COR-L47 (cell line): ENCODE data around the gene PLA2G2C.

ENCODE experiments used
- DNase-seq: peaks from one replicate; lab custom pipeline; 2025; lab: John Stamatoyannopoulos, UW

The PLA2G2C gene

DNA sequence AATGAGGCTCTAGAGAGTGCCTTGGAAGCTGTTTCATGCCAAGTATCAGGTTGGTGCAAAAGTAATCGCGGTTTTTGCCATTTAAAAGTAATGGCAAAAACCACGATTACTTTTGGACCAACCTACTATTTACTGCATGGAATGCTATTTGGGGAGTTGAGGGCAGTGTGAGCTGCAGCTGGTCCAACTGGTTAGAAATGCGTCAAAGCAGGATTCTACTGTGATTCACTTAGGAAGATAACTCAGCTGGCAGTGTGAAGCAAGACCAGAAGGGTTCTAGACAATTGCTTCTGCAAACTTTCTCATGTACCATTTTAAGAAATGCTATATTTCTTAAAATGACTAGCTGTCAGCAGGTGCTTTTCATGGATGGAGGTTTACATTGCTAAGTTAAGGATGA lies 21.2 kb upstream of the PLA2G2C start:
- no peak for DNase-seq

DNA sequence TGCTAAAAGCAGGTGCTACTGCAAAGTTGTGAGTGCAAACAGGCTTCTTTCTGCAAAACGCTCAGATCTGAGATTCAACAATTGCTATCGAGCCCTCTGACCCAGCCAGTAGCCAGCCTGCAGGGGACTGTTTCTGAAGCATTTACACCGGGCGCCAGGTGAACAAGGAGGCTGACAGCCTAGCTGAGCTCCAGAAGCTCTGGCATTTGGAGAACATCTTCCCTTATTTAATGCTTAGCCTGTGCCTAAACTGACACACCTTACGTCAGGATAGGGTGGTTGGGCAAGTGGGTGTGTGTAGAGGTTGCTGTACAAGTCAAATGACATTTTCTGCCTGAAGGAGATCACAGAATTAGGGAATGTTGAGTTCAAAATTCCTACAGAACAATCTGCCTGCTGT lies 15.8 kb upstream of the PLA2G2C start:
- no peak for DNase-seq

DNA sequence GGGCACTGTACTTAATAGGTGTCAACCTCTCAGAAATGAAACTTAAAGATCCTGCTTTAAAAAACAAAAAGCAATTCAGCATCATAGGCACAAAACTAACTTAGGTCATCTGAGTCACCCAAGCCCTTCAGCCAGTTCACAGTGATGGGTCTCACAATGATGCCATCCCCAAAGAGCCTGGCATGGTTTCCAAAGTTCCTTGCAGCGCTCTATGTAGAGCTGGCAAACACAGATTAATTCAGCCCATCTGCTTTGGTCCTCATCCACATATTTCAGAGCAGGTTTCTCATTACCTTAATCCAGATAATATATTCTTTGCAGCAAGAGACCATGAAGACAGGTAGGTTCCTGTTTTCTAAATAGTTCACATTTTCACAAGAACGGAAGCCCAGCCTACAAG lies 14.6 kb upstream of the PLA2G2C start:
- no peak for DNase-seq

DNA sequence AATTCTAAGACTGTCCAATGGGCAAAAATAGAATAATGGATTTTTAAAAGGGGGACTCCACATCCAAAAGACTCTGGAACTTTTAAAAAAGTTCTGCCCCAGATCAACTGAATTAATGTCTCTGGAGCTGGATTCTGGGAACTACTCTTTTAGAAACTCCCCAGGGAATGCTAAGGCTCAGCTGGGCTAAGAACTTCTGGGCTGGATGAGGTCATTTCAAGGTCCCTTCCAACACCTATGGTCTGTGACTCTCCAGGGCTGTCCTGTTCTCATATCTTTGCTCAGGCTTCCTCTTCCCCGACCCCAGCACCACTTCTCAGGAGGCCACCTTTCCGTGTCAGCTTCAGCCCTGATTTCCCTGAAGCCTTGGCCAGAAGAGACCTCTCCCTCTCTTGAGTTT lies 13.5 kb upstream of the PLA2G2C start:
- no peak for DNase-seq

DNA sequence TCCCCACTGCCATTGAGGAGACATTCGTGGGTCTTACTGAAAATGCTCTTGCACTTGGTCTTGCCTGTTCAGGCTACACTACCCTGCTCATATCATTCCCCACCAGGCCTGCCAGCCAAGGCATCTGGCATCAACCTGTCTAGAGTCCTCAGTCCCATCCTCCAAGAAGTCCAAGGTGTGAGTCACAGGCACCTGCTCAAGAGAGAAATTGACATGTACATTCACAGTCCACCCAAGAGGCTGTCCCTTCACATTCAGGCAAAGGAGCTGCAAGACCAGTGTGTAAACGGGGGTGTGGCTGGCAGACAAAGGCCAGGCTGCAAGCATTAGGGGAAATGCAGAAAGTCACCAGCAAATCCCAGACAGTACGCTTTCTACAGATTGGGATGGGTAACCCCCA lies 13.1 kb upstream of the PLA2G2C start:
- DNase-seq: no peak

DNA sequence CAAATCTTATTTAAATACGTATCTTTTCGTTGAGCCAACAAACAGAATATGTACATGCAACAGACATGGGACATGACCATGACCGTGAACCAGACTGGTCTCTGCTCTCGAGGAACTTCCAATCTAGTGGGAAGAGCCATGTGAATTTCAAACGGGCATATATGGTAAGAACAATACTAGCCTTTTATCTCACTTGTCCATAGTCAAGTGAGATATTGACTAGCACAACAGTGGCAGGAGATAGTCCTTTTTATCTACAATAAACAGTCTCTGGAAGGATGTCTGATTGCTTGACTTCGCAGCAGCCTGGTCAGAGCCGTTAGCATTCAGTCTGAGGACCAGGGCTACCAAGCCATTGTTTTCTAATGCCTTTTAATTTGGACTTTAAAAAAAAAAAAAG lies 12.6 kb upstream of the PLA2G2C start:
- DNase-seq: no peak

DNA sequence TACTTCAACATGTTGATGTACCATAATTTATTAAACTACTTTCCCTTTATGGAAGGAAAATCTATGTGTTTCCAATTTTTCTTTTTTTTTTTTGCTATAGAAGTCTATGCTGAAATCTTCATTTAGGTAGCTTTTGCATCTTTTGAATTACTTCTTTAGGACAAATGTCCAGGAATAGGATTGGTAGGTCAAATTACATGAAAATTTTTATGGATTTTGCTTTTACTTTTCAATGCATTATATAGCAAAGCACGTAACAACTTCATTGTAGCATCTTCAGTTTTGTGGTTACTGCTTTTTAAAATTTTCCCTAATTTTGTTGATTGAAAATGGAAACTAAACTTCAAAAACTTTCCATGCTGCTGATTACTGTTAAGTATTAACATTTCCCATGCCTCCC lies 12.0 kb upstream of the PLA2G2C start:
- no peak for DNase-seq

DNA sequence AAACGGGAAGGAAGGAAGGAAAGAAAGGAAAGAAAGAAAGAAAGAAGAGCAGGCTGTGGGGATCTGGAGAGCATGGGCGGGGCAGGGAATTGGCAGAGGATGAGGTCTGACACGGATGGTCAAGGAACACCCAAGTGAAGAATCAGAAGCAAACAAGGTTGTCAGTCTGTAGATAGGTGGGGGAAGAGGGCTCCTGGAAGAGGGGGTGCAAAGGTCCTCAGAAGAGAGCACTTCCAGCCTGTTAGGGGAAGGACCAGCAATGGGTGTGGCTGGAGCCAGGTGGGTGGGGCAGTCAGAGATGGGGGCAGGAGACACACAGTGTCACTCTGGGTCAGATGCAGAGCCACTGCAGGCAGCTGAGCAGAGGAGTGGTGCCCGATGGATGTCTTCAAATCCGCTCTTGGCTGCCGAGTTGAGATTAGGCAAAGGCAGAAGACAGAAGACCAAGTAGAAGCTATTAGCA lies 11.0 kb upstream of the PLA2G2C start:
- DNase-seq: no peak

DNA sequence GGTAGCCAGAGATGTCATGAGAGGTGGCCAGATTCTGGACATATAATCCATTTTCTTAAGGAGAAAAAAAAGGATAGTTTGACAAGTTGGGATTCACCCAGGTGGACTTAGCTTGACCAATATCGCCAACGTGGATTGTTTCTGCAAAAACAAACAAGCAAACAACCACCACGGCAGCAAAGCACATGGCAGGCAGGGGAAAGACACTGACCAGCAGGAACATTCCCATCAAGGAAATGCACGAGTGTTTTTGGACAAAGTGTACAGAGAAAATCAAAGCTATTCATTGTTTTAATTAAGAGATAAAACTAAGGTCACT lies 9.1 kb upstream of the PLA2G2C start:
- no peak for DNase-seq

DNA sequence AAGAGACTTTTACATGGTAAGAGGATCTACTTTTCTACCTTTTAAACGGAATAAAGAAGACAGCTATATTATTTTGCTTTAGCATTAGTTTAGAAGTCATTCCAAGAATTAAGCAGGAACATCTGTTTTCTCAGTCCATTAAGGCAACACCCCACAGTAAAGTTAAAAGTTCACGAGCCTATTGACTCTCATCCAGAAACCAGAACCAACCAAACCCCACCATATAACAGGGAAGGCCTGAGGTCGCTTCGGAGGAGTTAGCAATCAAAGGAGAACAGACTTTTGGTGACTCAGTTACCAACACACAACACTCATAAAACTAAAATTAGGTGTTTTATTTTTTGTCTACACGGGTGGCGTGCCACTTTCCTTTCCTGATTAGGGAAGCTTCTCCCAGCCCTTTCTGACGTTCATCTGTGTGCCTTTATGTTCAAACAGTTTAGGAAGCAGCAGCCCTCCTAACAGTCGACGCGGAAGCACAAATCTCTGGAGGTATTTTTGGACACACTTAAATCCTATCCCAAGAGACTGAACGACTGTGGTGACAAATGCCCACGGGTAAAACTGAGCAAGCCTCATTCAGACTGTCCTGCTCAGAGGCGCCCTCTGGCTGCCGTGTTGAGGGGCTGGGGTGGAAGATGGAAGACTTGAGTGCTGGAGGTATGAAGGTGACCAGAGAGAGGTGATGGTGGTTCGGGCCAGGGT lies 8.6 kb upstream of the PLA2G2C start:
- DNase-seq: peak; percentile 29

DNA sequence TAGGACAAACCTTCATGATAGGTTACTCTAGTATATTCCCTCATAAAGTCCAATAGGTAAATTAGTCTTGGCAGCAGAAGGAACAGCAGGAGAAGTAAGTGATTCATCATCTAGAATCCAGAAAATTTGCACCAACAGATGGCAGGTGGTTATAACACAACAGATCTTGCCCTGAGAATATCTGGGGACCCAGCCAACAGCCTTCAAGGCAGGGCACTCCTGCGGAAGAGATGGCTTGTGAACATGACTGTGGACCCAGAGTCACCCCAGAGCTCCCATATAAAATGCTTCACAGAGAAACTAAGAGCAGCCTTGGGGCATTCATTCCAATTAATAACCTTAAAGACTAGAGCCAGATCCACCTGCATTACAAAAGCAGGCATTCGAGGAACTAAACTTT lies 7.9 kb upstream of the PLA2G2C start:
- no peak for DNase-seq

DNA sequence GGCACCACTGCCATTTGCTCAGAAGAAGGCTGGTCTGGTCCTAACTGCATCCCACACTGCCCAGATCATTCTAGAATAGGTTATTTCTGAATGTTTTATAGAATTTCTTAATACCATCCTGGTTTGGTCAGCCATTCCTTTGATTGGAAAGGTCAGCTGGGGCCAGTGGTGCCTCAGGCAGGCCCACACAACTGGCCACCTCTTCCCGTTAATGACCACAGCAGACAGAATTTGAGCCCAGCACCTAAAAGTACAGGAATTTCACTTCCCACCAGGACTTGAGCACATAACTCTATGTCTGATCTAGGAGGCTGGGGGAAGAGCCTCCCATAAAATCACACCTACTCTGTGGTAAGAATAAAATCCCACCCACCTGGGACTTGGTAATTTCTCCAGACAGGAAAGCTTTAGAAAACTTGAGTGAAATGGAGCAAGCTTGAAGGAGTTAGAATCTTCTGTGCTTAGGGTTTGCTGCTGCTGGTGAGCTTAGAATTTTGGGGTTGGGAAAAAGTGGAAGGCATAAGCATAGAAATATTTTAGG lies 6.6 kb upstream of the PLA2G2C start:
- DNase-seq: no peak

DNA sequence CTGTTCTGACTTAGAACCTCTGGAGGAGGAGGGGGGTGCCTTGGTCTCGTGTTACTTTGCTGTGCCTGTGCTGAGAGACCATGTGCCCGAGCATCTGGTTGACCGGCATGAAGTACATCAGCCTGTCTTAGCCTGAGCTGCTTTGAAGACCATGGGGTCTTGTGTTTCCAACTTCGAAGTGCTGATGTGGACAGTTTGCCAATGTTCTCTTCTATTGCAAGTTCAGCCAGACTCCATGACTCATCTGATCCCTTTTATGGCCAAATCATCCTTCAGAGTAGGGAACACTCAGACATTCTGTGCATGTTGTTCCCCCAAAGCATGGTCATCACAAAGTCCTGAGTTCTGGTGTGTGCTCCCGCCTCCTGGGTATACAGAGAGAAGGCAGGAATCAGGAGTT lies 6.0 kb upstream of the PLA2G2C start:
- no peak for DNase-seq

DNA sequence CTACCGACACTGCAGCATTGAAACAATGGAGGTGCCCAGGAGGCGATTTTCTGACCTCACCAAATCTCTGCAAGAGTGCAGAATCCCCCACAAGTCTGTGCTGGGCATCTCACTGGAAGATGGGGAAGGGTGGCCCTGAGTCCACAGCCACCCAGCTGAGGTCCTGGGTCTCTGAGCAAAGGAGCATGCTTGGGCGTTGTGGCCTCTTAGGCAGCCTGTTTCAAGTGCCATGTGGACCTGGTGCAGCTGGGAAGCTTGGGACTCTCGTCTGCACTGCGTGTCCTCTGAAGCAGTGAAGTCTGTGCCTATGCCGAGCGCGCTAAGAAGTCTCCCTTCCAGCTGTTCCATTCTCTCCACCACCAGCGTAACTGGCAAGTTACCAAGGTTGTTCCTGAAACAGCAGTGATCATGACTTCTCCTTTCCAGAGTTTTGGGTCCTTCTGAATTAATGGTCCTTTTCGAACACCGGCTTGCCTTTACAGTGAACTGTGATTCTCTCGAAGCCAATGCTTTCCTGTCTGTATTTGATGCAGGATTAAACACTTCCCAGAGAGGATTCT lies 5.0 kb upstream of the PLA2G2C start:
- no peak for DNase-seq

DNA sequence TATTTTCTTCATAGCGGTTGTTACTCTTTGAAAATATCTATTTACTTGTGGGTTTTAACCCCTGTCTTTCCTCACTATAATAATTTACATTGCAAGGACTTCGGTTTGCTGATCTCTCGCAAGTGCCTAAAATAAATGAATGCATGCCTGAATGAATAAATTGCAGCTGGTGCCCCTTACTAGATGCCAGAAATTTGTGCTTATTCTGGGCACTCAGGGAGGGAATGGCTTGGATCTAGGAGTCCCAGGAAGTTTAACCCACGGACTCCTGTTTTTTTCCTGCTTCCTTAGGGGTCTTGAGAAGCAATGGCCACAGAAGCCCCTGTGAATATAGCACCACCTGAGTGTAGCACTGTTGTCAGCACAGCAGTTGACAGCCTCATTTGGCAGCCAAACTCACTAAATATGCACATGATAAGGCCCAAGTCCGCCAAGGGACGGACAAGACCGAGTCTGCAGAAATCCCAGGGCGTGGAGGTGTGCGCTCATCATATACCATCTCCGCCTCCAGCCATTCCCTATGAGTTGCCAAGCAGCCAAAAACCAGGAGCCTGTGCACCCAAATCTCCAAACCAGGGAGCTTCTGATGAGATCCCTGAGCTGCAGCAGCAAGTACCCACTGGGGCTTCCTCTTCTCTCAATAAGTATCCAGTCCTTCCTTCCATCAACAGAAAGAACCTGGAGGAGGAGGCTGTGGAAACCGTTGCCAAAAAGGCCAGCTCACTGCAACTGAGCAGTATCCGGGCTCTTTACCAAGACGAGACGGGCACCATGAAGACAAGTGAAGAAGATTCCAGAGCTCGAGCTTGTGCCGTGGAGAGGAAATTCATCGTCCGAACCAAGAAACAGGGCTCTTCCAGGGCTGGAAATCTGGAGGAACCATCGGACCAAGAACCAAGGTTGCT lies 4.2 kb upstream of the PLA2G2C start:
- DNase-seq: no peak

DNA sequence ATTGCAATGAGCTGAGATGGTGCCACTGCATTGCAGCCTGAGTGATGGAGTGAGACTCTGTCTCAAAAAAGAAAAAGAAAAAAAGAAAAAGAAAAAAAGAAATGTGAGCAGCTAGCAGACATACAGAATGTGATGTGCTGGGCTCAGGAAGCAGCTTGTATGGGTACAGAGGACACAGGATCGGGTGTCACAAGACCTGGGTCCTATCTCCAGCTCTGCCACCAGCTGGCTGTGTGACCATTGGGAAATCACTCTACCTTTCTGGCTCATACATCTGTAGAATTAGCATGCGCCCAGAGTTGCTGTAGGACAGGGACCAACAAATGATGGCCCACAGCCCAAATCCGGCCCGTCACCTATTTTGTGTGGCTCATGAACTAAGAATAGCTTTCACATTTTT lies 3.3 kb upstream of the PLA2G2C start:
- DNase-seq: no peak

DNA sequence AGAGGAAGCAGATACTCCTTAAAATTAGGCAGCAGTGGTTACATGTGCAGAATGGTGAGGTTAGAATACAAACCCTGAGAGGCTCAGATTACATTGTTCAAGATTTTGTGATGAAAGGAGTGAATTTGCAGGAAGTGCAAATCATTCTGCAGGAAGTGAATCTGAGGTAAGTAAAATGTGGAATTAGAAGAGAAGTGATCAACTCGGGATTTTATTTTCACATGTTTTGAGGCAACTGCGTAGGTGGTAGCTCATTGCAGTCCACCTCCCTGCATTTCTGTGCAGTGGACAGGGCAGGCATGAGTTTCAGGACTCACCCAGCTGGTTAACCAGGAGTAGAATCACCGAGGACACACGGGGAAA lies 2.1 kb upstream of the PLA2G2C start:
- DNase-seq: no peak

DNA sequence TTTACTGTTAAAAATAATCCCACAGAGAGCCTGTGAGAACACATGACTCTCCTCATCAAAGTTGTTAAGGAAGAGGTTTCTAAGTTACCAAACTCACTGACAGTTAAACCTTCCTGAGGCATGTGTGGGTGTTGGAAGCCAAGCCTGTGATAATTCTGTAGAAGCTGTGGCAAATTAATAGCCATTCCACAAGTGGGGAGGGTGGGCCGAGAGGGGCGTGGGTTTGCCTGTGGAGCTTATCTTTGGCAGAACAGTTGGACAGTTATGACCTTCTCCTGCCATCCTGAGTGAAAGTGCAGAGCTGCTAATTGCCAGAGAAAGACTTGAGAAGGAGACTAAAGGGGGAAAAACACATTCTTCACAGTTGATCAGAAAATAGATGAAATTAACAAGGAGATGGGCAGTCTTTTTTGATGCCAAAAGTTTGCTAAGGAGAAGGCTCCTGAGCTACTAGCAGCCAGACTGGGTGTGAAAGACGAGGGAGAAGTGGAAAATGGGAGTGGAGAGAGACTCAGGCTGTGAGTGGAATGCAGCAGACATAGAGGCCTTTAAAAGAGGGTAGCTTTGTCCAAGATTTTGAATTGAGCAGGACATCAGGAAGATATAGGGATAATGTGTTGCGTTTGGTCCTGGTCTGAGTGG lies 1.6 kb upstream of the PLA2G2C start:
- DNase-seq: no peak

DNA sequence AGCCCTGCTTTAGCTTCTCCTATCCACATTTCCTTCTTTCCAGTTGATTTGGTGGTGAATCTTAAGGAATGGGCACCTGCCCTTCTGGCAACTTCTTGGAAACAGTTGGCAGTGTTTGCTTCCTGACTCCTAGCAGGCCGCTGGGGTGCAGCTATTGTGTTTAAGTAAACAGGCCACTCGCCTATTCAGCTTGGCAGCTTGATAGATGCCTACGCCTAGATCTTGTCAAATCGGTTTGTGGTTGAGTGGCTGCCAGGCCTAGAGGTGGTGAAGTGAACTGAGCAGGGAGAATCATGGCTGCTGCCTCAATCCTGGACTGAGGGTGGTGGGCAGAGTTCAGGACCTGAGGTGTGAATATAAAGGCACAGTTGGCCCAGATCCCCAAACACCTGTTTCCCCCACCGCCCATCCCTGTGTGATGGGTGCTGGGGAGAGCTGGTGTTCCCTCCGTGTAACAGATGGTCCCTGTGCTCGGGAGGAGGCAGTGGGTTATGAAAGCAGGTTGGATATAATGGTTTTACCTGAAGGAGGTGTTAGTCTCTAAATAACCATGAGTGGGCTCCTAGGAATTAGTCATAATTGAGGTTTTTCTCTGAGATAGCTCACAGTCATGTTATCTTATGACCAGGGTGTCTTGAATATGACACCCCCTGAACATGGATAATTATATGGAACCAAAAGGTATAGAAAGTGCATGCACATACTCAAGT lies 940 bp upstream of the PLA2G2C start:
- peak; percentile 71 for DNase-seq

DNA sequence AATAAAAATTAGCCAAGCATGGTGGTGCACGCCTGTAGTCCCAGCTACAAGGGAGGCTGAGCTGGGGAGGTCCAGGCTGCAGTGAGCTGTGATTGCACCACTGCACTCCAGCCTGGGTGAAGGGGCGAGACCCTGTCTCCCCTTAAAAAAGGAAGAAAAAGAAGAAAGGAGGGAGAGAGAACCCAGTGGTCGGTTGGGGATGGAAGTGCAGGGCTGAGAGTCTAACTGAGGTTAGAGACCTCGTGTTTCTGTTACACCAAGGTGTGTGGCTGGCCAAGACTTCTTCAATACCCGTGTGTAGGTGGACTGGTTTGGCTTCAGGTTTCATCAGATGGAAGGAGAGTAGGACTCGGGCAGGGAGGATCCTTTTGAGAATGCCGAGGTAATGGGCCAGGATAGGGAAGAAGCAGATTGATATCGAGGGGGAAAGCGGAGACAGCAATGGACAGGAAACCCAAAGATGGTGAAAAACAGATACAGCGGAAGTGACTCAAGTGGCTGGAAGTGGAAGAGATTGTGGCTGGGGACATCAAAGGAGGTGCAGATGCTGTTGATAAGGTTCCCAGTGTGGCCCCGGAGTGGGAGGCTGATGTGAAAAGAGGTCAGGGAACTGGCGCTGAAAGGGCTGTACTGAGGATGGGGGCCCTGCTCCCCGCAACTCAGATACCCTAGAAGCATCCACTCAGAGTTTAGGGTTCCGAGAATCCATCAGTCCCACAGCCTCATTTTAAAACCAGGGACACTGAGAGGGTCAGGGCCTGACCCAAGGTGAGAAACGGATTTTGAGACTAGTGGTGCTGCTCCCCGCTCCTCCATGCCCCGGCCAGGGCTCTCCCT lies 1.1 kb downstream of the PLA2G2C start:
- no peak for DNase-seq

DNA sequence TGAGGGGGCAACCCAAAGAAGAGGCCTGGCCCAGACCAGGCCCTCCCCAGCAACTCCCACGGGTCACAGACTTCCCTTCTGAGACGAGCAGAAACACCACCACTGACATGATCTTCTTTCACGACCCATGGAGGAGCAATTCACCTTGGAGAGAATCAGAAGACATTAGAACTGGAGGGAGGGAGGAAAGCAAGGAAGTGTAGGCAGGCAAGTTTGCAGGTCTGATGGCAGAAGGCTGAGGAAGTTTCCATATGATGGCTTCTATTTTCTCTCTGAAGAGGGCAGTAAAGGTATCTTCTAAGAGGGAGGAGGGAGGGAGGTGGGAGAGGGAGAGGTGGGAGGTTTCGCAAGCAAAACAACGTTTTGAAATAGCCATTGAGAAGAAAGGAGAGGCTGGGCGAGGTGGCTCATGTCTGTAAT lies 1.8 kb downstream of the PLA2G2C start:
- no peak for DNase-seq
